HG03460 (cell line): ENCODE results near the gene SLC6A6.

Experiments
- ATAC-seq: cut with Tn5 transposase; IDR thresholded peaks from one replicate; pipeline ENCODE4 v1.9.1; 2021; ENCODE audit not compliant: unreplicated experiment

Gene SLC6A6

DNA sequence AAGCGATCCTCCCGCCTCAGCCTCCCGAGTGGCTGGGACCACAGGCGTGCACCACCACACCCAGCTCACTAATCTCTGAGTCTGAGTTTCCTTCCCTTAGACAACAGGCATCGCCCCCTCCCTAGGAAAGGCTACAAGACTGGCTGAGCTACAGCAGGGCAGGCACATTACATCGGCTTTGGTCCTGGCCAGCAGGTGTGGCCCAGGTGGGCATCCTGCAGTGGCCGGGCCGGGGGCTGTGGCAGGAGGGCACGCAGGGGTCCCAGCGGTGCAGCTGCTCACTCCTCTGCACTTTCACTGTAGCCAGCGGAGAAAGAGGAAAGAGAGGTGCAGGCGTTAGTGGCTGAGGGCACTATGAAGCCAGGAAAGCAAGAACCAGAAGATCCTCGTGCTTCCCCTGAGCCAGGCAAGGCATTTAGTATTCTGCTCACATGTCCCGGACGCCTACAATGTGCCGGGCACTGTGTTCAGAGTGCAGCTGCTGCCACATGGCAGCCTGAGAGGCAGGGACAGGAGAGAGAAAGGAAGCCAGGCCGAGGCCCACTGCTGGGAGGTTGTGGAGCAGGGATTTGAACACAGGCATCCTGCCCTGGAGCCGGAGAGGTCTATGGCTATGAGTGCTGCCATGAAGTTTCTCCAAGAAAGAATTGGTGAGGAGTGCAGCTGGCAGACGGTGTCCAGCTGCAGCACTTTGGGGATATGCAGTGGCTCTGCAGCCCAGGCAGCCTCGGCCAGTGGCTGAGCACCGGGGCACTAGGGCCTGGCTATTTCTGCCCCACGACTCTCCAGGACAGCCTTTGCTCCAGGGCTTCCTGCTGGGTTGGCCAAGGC lies 115.4 kb downstream of the SLC6A6 start:
- no peak for ATAC-seq

DNA sequence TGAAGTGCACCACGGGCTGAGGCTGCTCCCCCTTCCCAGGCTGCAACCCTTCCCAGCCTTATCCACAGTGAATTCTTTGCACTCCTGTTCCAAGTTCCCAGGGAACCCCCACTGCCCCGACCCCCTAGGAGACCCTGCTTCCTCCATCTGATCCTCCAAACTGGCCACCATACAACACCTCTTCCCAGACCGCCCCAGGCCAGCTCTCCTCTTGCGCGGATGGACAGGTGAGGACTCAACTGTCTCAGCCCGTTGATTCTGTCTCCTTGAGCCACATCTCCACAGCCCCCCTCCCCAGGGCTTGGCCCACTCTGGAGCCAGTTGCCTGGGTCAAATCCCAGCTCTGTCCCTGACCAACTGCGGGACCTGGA lies 116.0 kb downstream of the SLC6A6 start:
- ATAC-seq, result no peak

DNA sequence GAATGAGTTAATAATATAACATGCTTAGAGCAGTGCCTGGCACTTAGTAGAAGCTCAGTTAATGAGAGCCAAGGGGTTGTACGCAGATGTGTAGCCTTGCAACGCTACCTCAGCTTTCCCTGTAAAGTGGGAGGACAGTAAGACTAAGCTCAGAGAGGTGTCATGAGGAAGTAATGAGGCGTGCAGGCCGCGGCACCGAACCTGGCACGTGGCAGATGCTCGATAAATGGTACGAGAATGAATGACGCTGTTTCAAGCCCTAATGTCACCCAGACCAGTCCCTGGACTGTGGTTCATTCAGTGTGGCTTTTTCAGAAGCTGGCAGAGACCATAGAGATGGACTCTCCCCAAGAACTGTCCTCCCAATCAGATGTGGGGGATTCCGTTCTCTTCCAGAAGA lies 116.5 kb downstream of the SLC6A6 start:
- no peak for ATAC-seq

DNA sequence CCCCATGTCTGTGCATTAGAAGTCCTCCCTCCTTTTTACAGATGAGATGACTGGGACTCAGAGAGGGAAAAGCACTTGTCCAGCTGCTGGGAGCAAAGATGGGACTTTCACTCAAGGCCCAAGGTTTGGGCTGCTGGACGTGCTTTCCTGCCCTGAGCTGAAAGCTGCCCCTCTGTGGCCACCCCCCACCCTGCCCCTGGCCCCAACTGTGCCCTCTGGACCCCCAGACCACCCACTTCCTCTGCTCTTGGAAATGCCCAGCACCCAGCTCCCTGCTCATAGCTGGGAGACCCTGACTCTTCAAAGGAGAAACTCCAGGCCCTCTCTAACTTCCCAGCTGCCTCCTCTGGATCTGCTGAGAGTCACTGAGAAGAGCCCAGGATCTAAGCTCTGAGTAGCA lies 117.0 kb downstream of the SLC6A6 start:
- ATAC-seq, result no peak

DNA sequence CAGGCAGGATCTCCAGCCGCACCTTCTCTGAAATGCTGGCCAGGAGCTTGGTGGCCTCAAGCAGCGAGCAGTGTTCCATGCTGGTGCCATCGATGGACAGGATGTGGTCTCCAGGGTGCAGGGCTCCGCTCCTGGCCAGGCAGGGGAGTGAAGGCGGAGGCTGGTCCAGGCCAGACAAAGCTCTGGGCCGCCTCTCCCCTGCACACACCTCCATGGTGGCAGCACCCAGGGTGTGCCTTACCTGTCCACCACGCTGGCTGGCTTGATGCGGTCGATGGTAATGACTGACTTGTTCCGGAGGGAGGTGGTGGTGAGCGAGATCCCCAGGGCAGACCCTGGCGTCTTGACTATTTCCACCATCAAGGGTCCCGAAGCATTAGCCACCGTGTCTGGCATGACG lies 117.7 kb downstream of the SLC6A6 start:
- ATAC-seq, result no peak

DNA sequence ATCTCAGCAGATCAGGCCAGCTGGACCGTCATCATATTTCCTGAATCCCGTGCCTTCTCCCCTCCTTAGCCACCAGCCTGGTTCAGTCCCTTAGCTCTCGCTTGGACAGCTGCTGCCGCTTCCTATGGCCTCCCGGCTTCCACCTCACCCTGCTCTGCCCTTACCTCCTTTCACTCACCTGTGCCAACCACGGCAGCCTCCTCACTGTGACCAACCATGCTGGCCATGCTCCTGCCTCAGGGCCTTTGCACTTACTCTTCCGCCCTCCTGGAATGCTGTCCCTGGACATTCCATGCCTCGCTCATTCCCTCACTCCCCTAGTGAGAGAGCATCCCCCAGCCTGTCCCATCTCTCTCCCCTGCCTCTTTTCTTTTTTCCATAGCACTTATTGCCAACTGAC lies 118.6 kb downstream of the SLC6A6 start:
- ATAC-seq, result no peak

DNA sequence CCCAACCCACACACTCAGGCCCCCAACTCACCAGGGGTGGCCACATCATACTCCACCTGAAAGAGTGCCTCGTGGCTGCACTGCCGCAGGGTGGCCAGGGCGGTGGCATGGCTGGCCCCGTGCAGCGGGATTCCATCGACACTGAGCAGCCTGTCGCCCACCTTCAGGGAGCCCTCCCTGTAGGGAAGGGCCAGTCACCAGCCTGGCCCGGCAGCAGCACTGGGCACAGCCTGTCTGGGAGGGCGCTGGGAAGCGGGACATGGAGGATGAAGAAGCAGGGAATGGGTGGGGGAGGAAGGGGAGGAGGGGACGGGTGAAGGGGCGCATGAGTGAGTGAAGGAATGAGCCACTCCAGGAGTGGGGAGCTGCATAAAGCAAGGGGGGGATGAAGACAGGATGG lies 119.2 kb downstream of the SLC6A6 start:
- no peak for ATAC-seq

DNA sequence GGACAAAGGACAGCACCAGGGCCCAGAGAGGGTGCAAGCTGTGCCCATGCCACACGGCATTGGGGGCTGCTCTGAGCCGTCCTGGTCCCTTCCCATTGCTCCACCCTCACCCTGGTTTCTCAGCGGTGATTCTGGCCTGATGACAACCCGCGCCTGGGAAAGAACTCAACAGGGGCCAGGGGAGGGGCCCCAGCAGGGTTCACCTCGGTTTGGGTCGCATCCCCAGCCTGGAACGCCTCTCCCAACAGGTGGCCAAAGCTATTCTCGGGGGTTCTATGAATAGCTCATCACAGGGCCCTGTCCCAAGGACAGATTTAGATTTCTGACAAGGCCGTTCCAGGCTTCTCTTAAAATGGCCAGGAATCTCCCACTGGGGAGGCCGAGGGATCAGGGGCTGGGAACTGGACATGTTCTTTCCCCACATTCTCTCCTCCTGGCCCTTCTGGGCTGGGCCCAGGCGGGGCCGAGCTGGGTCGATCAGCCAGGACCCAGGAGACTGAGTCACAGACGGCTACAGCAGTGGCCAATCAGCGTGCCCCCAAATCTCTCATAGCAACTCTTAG lies 119.8 kb downstream of the SLC6A6 start:
- no peak for ATAC-seq

DNA sequence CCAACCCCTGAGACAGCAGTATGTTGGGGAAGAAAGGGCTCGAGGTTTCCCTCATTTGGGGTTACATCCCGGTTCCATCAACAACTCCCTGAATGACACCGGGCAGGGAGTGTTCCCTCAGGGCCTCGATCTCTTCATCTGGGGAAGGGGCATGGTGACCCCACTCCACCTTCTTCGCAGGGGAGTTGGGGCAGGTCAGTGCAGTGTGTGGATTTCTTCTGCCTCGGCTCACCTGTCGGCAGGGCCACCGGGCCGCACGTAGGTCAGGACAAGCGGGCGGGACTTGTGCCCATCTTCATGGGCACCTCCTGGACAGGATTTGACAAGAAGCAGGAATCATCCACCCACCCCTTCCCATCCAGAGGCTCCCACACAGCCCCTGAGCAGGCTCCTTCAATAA lies 120.4 kb downstream of the SLC6A6 start:
- no peak for ATAC-seq

DNA sequence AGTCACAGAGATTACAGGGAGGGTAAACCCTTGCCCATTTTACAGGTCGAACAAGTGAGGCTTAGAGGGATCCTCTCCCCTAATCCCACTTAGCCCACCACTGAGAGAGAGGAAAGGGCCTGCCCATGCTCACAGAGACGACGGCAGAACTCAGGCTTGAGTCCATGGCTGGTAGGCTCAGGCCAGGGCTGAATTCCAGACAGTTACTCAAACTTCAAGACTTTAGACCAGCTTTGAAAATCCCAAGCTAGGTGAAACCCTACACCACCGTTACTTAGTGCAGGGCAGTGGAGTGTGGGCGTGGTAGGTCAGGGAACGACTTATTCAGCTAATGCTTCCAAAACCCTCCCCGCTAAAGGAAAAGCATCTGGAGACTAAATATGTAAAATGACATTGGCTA lies 121.4 kb downstream of the SLC6A6 start:
- ATAC-seq, result no peak

DNA sequence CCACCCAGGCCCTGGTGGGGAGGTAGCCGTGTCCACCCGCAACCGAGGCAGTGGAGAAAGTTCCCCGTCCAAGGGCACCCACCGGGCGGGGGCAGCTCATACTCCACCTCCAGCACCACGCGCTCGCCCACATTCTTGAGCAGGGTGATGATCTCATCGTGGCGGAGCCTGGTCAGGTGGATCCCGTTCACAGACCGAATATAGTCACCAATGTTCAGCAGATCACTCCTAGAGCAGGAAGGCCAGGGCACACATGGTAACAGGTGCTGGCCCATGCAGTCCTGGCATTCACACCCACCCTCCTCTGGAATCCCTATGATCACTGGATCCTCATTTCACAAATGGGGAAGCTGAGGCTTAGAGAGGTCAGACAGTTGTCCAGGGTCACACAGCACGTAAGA lies 121.9 kb downstream of the SLC6A6 start:
- no peak for ATAC-seq

DNA sequence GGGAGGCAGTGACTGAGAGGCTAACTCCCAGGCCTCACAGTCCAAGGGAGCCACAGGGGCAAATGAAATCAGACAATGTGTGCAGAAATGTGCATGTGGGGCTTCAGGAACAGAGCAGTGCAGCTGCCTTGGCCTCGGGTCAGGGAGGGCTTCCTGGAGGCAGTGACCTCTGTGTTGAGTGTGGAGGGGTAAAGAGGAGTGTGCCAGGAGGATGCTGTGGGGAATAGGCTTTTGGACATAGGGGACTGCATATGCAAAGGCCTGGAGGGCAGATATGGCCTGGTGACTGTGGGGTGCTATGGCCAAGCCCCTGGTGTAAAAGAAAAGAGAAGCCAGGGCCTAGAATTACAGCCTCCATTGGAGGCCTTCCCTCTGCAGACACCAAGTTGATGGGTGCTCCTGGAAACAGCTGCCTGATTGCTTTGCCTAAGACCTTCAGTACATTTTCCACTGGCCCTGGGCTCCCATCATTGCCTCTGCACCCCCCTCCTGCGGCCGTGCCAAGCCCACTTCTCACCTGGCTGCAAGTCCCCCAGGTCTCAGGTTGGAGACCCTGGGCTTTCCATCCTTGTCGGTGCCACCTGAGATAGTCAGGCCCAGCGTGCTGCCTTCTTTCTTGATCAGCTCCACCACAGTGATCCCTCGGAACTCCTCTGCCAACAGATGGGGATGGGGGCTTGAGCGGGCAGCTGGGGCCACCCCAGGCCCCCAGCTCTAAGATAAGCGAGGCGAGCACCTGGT lies 122.7 kb downstream of the SLC6A6 start:
- no peak for ATAC-seq

DNA sequence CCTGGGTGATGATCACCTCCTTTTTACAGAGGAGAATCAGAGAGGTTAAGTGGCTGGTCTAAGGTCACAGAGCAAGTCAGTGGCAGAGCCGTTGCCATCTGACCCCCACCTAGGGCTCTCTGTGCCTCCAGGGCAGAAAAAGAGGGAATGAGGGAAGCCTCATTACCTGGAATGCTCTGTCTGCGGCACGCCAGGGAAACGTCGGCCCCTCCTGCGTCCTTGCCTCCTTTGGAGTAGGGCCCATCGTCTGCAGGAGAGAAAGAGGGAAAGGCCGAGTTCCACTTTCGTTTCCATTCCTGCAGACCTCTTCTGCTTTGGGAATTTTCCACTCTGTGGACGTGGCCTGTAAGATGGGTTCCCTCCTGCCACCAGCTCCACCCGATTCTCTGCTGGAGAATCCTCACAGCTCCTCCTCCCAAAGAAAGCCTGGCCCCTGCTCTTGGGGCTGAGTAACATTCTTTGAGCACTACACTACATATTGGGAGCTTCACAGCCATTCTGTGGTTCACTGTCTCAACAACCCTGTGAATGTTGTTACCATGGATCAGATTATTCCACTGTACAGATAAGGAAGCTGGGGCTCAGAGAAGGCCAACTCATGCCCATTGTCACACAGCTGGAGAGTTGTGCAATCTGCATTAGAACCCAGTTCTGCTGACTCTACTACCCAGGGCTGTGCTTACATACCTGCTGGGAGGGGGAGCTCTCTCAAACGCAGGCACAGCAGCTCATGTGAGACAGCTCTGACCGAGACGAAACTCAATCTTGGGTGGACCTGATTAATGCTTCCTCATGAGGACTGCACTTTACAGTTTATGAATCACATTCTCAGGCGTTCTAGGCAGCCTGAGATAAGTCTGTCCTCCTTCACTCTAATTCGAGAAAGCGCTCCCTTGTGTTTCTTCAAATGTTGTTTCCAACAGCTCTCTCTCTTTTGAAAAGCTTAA lies 123.6 kb downstream of the SLC6A6 start:
- ATAC-seq, result no peak

DNA sequence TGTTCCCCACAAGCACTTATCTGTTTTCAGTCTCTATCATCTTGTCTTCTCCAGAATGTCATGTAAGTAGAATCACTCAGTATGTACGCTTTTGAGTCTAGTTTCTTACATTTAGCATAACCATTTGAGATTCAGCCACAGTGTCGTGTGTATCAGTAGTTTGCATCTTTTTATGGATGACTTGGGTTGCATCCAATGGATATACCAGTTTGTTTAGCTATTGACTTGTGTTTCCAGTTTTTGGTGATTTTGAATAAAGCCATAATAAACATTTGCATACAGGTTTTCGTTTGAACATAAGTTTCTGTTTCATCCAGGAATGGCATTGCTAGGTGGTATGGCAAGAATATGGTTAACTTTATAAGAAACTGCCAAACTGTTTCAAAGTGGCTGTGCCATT lies 125.7 kb downstream of the SLC6A6 start:
- ATAC-seq, result no peak

DNA sequence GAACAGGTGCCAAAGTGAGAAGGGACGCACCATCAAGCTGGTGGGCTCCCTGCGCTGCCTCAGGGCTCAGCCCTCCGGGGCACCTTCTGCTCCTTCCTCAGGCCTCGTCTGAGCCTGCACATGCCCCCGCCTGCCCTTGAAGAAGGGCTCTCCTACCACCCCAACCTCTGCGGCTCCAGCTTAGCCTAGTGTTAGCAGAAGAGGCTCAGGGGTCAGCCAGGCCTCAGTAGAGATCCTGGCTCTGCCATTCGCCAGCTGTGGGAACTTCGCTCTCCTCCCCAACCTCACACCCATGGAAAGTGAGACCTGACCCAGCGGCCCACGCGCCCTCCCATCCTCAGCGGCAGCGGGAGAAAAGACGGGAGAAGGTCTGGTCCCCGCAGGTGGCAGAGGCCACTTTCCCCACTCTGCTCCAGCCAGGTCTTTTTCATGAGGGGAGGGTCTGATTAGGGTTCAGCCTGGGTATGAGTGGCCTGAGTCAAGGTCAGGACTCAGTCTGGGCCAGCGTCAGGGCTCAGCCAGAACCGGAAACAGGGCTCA lies 129.5 kb downstream of the SLC6A6 start:
- no peak for ATAC-seq

DNA sequence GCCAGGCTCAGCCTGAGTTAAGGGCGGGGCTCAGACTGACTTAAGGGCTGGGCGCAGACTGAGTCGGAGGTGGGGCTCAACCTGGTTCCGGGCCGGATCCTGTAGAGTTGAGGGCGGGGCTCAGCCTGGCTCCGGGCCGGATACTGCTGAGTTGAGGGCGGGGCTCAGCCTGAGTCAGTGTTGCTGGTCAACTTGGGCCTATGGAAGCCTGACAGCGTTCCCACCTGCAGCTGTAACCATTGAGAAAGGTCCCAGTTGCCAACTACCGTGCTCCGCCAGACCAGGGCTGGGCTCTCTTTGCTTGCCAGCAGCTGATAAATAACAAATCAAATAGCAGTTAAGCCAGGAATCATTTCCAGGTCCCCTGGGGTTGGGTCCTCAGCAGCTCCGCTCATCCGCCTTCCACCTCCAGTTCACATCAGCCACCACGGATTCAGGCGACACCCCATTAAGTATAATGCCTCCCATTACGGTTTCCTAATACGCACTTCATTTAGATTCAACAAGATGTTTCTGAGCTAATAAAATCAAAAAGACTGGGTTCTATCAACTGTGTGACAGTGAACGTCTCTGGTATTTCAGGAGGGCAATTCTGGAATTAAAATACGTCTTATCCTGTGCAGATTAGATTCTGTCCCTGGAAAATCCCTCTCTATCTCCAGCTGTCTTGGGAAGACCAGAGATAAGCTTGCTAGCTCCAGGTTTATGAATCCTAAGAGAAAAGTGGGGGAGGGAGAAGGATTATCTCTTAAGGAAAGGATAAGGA lies 130.5 kb downstream of the SLC6A6 start:
- ATAC-seq, result no peak

DNA sequence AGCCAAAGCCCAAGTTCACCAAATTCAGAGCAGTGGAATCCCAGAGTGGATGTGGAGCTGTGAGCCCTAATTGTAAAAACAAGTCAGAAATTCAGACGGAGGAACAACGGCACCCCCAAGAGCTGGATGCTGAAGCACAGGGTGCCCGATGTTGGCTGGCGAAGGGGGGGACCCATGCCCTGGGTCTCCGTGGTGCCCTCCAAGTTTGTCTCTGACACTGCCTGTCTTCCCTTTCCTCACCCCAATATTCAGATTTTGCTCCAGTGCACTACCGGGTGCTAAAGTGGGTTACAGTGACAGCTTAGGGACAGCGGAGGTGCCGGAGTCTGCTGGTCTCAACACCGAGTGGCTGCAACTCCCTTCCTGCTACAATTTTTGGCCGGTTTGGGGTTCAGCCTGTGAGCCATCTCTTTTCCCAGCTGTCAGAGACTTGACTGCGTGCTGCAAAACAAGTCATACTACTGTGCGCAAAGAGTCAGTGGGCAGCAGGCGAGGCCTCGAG lies 131.1 kb downstream of the SLC6A6 start:
- ATAC-seq, result no peak

DNA sequence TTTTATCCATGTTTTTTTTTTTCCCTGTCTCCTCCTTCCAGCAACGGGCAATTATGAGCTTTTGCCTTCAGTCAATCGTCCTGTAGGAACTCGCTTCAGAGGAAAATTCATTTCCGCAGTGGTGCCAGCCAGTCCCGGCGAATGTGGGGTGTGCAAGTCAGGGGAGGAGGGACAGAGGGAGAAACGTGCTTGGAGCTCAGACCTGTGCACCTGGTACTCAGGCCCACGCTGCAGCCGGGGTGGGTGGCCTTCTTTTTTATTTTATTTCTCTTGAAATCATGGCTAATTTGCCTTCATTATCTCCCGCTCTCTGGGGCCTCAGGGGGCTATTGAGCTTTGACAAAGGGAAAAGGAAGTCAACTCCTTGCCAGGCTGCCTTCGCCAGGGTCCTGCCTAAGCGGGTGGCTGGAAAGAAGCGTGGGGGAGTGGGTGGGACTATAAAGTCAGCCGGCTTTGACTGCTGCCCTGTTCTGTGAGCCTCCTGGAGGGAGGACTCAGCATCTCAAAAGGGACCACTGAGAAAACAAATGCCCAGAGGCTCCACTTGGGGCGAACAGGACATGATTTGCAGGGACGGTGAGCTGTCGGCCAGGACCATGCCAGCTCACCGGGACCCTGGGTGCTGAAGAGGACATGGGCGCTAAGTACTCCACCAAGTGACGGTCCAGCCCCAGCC lies 132.2 kb downstream of the SLC6A6 start:
- no peak for ATAC-seq

DNA sequence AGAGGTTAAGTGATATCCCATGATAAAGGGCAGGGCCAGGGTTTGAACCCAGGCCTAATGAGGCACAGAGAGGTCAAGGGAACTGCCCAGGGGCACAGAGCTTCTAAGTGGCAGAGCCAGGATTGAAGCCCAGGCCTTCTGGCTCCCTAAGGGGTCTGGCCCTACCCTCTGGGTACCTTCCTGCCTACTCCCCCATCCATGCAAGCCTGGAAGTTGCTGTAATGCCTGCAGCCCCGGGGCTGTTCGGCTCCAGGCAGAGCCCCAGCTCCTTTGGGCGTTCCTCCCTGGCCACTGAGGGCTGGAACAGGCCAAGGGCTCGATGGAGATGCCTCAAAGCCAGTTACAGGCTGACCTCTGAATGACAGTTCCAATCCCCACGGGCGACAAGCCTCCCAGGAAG lies 133.2 kb downstream of the SLC6A6 start:
- no peak for ATAC-seq
